Measurements from ENCODE around the gene HDGFL1.

The HDGFL1 gene

DNA sequence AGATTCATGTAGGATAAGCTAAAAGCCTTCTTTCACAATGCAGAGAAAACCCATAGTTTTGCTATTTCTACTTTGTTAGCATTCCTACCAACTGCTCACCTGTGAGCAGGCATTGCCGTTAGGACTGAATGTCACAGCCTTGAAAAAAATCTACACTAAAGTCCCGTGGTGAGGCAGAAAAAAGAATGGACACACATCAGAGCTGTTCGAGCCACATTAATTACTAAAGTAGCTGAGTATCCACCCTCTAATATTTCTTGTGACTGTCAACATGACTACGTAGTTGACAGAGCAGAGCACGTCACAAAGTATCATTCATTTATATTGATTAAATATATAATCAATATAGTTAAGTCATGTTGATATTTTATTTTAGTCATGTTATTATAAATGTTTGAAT is 10.1 kb downstream of the HDGFL1 start:
- no peak overlapping the region for H3K27ac Mint-ChIP-seq
- H3K4me1 Mint-ChIP-seq: no peaks in the 10 kb centered on the region
- no peaks in the 10 kb centered on the region for H3K27me3 Mint-ChIP-seq
- H3K36me3 Mint-ChIP-seq: no peaks in the 10 kb centered on the region
- H3K9me3 Mint-ChIP-seq: no peaks in the 10 kb centered on the region
- no peak overlapping the region for H3K4me3 Mint-ChIP-seq

DNA sequence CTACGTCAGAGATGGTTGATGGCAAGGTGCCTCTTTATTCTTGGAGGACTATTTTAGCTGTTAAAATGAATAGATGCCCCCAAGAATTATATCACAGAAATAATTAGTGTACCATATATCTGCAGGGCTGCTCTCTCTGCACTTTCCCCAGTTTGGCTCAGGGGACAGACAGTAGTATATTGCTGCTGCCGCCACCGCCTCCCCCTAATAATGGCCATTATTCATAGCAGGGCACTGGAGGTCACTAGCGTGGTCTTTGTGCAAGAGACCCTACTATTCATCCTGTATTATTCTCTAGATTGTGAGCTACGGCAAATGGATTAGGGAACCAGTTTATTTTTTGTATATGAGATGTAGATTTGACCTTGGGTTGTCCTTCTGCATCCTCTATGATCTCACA is 11.0 kb downstream of the HDGFL1 start:
- H3K36me3 Mint-ChIP-seq: no peaks in the 10 kb centered on the region
- H3K9me3 Mint-ChIP-seq: no peaks in the 10 kb centered on the region
- H3K27ac Mint-ChIP-seq: no peak overlapping the region
- no peak overlapping the region for H3K4me3 Mint-ChIP-seq
- H3K4me1 Mint-ChIP-seq: no peaks in the 10 kb centered on the region
- H3K27me3 Mint-ChIP-seq: no peaks in the 10 kb centered on the region

GRCh38 chr6:22582417-22583205 is 13.2 kb downstream of the HDGFL1 start:
- no peaks in the 10 kb centered on the region for H3K4me1 Mint-ChIP-seq

GRCh38 chr6:22583230-22583629 is 13.9 kb downstream of the HDGFL1 start:
- H3K27ac Mint-ChIP-seq: no peak overlapping the region
- no peaks in the 10 kb centered on the region for H3K4me1 Mint-ChIP-seq
- no peaks in the 10 kb centered on the region for H3K27me3 Mint-ChIP-seq
- H3K9me3 Mint-ChIP-seq: no peaks in the 10 kb centered on the region
- H3K36me3 Mint-ChIP-seq: no peaks in the 10 kb centered on the region
- H3K4me3 Mint-ChIP-seq: no peak overlapping the region

More at GRCh38 chr6:22582417-22583205, 13.2 kb downstream of the HDGFL1 start:
- Mint-ChIP-seq H3K36me3 (no peaks in the 10 kb centered on the region), H3K27me3 (no peaks in the 10 kb centered on the region), H3K9me3 (no peaks in the 10 kb centered on the region), H3K27ac (no peak overlapping the region), H3K4me3 (no peak overlapping the region)

GRCh38 chr6:22583927-22584326 is 14.6 kb downstream of the HDGFL1 start:
- Mint-ChIP-seq H3K27me3 (no peaks in the 10 kb centered on the region), H3K4me1 (no peaks in the 10 kb centered on the region), H3K9me3 (no peaks in the 10 kb centered on the region), H3K36me3 (no peaks in the 10 kb centered on the region), H3K4me3 (no peak overlapping the region), H3K27ac (no peak overlapping the region)

DNA sequence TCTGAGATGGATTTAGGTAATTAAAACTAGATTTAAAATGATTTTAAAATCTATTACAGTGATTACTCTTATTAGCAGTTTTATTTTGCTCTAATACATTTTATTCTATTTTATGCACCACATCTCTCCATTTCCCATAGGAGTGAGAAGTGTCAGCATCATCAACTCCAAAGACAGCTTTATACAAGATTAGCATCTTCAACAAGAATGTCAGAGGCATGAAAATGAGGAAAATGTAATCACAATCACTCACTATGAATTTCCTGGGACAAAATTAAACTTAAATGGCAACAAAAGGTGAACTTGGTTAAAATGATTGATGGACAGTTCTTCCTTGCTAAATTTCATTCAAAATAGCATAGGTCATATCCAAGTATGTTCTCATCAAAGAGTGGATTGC is 19.8 kb downstream of the HDGFL1 start:
- Mint-ChIP-seq H3K36me3 (no peaks in the 10 kb centered on the region), H3K27me3 (no peaks in the 10 kb centered on the region), H3K27ac (no peak overlapping the region), H3K4me3 (no peak overlapping the region), H3K4me1 (no peaks in the 10 kb centered on the region), H3K9me3 (no peaks in the 10 kb centered on the region)

DNA sequence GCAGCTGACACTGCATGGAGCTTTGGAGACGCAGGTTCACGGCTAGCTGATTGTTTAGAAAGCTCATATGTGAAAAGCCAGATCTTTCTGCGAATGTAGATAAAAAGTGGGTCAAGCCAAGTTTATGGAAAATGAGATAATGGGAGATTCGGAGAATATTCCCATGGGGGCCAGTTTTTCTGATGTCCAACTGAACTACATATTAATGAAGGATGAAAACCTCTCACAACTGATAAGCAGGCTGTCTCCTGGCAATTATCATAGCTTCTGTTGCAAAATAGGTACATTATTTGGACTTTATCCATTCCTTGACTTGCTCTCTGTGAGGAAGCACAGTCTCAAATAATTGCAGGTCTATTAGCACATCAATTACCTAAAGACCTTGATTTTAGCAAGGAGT is 21.1 kb downstream of the HDGFL1 start:
- Mint-ChIP-seq H3K27me3 (no peaks in the 10 kb centered on the region), H3K9me3 (no peaks in the 10 kb centered on the region), H3K4me3 (no peak overlapping the region), H3K27ac (no peak overlapping the region), H3K4me1 (no peaks in the 10 kb centered on the region), H3K36me3 (no peaks in the 10 kb centered on the region)

DNA sequence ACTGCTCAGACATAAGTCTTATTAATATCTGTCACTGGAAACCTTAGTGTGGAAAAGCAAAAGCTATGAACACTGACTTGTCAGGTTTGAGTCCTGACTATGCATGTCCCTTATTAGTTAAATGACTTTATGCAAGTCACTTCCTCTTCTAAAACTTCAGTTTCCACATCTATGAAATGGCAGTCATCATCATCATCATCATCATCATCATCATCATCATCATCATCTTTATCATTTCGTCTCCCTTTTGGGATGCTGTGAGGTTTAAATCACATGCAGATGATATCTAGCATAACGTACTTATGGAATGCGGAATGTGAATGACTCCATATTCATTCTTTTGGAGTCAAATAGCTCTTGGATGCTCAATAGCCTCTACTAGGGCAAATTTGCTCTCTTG is 24.5 kb downstream of the HDGFL1 start:
- Mint-ChIP-seq H3K4me3 (no peak overlapping the region), H3K9me3 (no peaks in the 10 kb centered on the region), H3K27me3 (no peaks in the 10 kb centered on the region), H3K4me1 (no peaks in the 10 kb centered on the region), H3K27ac (no peak overlapping the region), H3K36me3 (no peaks in the 10 kb centered on the region)

GRCh38 chr6:22596011-22596410 is 26.6 kb downstream of the HDGFL1 start:
- Mint-ChIP-seq H3K27me3 (no peaks in the 10 kb centered on the region), H3K9me3 (no peaks in the 10 kb centered on the region), H3K36me3 (no peaks in the 10 kb centered on the region), H3K4me1 (no peaks in the 10 kb centered on the region), H3K27ac (no peak overlapping the region), H3K4me3 (no peak overlapping the region)

DNA sequence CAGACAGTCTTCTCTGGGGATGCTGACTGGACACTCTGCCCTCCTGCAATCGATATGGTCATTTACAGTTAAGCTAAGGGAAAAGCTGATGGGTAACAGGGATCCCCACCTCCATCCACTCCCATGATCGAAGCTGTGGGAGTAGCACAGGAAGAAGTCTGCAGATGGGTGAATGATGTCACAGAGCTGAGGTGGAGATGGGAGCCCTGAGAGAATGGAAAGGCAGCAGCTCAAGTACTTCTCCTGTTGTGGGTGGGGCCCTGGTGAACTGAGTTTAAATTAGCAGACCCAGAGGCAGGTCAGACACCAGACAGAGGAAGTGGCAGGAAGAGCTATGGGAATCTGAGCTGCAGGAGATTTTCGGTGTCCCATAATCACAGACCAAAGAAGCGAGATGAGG is 29.0 kb downstream of the HDGFL1 start:
- no peak overlapping the region for H3K4me3 Mint-ChIP-seq
- H3K9me3 Mint-ChIP-seq: no peaks in the 10 kb centered on the region
- H3K27me3 Mint-ChIP-seq: no peaks in the 10 kb centered on the region
- H3K27ac Mint-ChIP-seq: no peak overlapping the region
- no peaks in the 10 kb centered on the region for H3K4me1 Mint-ChIP-seq
- no peaks in the 10 kb centered on the region for H3K36me3 Mint-ChIP-seq

DNA sequence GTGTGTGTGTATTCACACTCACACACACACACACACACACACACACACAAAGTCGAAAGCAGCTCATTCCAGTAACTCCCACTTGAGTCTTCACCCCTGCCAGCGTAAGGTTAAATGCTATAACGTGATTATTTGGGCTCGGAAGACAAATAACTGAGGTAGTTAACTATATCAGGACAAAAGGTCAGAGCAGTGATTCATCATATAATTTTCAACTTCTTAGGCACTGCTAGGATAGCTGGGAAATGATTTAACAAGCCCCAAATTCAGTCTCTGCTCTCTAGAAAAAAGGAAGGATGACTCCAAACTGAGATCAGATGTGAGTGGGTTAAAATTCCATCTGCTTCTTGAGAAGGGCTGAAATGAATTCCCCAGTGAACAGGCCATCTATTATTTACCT is 30.7 kb downstream of the HDGFL1 start:
- Mint-ChIP-seq H3K27ac (no peak overlapping the region), H3K36me3 (no peaks in the 10 kb centered on the region), H3K9me3 (no peaks in the 10 kb centered on the region), H3K27me3 (no peaks in the 10 kb centered on the region), H3K4me3 (no peak overlapping the region), H3K4me1 (no peaks in the 10 kb centered on the region)

DNA sequence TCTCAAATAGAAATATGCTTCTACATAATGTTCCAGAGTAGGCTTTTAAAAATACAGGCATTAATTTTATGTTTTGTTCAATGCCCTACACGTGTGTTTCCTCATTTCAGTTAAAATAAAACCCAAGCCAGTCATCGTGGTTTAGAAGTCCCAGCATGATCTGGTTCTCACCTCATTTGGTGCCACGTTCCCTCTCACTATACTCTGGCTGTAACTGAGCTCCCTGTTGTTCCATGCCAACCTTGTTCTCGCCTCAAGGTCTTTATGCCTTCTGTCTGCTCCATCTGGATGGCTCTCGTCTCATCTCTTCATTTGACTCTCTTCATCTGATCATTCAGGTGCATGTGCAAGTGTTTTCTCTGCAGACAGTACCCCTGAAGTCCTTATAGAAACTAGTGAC is 32.6 kb downstream of the HDGFL1 start:
- H3K4me1 Mint-ChIP-seq: no peaks in the 10 kb centered on the region
- no peaks in the 10 kb centered on the region for H3K36me3 Mint-ChIP-seq
- no peaks in the 10 kb centered on the region for H3K27me3 Mint-ChIP-seq
- no peaks in the 10 kb centered on the region for H3K9me3 Mint-ChIP-seq
- no peak overlapping the region for H3K27ac Mint-ChIP-seq
- H3K4me3 Mint-ChIP-seq: no peak overlapping the region

- no peaks in the 10 kb centered on the region for H3K9me3 Mint-ChIP-seq
- no peaks in the 10 kb centered on the region for H3K27me3 Mint-ChIP-seq
Measured at GRCh38 chr6:22605736-22606135, 36.4 kb downstream of the HDGFL1 start.

GRCh38 chr6:22610127-22610526 is 40.8 kb downstream of the HDGFL1 start:
- Mint-ChIP-seq H3K4me1 (no peaks in the 10 kb centered on the region), H3K9me3 (no peaks in the 10 kb centered on the region), H3K27me3 (no peaks in the 10 kb centered on the region), H3K36me3 (no peaks in the 10 kb centered on the region), H3K27ac (no peak overlapping the region), H3K4me3 (no peak overlapping the region)

More at GRCh38 chr6:22605736-22606135, 36.4 kb downstream of the HDGFL1 start:
- Mint-ChIP-seq H3K36me3 (no peaks in the 10 kb centered on the region), H3K4me1 (no peaks in the 10 kb centered on the region), H3K27ac (no peak overlapping the region), H3K4me3 (no peak overlapping the region)

DNA sequence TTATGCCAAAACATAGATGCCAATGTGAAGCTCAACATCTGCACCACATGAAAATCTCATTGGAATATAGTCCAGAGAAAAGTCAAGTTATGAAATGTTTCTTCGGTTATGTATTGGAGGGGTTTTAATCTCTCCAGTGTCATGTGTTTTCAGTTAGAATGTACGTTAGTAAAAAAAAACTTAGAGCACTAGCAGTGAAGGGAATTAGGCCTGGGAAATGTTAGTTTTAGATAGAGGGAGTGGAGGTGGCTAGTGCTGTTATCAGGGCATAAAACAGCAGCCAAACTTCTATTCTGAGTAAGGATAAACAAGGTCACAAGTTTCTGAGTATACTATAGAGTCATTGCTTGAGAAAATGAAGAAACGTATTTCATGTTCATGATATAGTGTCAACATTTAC is 42.9 kb downstream of the HDGFL1 start:
- H3K27ac Mint-ChIP-seq: no peak overlapping the region
- H3K4me1 Mint-ChIP-seq: no peaks in the 10 kb centered on the region
- H3K4me3 Mint-ChIP-seq: no peak overlapping the region
- H3K36me3 Mint-ChIP-seq: no peaks in the 10 kb centered on the region
- no peaks in the 10 kb centered on the region for H3K27me3 Mint-ChIP-seq
- no peaks in the 10 kb centered on the region for H3K9me3 Mint-ChIP-seq

GRCh38 chr6:22613051-22613450 is 43.7 kb downstream of the HDGFL1 start:
- H3K9me3 Mint-ChIP-seq: peaks cover under 1% of the 10 kb centered on the region
- H3K4me1 Mint-ChIP-seq: no peaks in the 10 kb centered on the region
- no peak overlapping the region for H3K4me3 Mint-ChIP-seq
- H3K27me3 Mint-ChIP-seq: no peaks in the 10 kb centered on the region
- no peak overlapping the region for H3K27ac Mint-ChIP-seq
- no peaks in the 10 kb centered on the region for H3K36me3 Mint-ChIP-seq

DNA sequence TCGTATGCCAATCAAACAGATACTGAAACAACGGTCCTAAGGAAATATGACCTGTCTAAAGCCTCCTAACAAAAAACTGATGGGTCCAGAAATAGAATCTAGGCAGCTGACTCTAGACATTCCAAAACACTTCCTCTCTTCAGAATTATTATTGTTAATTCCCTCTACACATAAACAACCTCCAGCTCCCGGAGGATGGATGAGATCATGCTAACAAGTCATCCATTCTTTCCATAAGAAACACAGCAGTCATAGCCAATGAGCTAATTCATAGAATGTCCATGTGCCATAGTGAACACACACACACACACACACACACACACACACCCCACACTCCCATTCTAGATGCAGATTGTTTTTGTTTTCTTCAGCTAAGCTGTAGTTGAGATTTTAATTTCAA is 44.3 kb downstream of the HDGFL1 start:
- H3K4me1 Mint-ChIP-seq: no peaks in the 10 kb centered on the region
- no peak overlapping the region for H3K4me3 Mint-ChIP-seq
- H3K36me3 Mint-ChIP-seq: no peaks in the 10 kb centered on the region
- no peaks in the 10 kb centered on the region for H3K27me3 Mint-ChIP-seq
- no peak overlapping the region for H3K27ac Mint-ChIP-seq
- H3K9me3 Mint-ChIP-seq: peaks cover 5% of the 10 kb centered on the region
